Measurements from ENCODE around the gene HOXD4.

HOXD4 gene

GRCh38 chr2:176111846-176112374, 39.4 kb upstream of the HOXD4 start:
- Histone ChIP-seq H3K4me3 (no peak overlapping the region), H3K36me3 (no peaks in the 10 kb centered on the region), H3K4me1 (peaks cover 0 to 32% (median 25%) of the 10 kb centered on the region in 4 donors), H3K27me3 (peaks cover 12 to 99% of the 10 kb centered on the region in 2 donors), H3K9me3 (no peaks in the 10 kb centered on the region), H3K27ac (no peak overlapping the region)
- DNase-seq, result no peak
- intact Hi-C loops (cut with DNase I; ENCODE audit: low total_unique reads), result loop anchor here (10.0 kb wide), 1 partner anchor 1033 kb away; no protein-coding TSS in a partner anchor
- TF ChIP-seq CTCF (IDR thresholded peaks at IDR 0.05), result no peak

- intact Hi-C loops (cut with DNase I; ENCODE audit: low total_unique reads), result loop anchor here (10.0 kb wide), 1 partner anchor 1032 kb away; no protein-coding TSS in a partner anchor
- H3K9me3 ChIP-seq, result no peaks in the 10 kb centered on the region
- no peak for DNase-seq
- H3K4me1 ChIP-seq, result peaks cover 0 to 28% (median 20%) of the 10 kb centered on the region in 4 donors
- no peak overlapping the region for H3K4me3 ChIP-seq
- TF ChIP-seq CTCF (IDR thresholded peaks at IDR 0.05), result no peak
- no peaks in the 10 kb centered on the region for H3K36me3 ChIP-seq
- peaks cover 12 to 100% of the 10 kb centered on the region in 2 donors for H3K27me3 ChIP-seq
- no peak overlapping the region for H3K27ac ChIP-seq
Observed at GRCh38 chr2:176112375-176113302, 38.7 kb upstream of the HOXD4 start.

- Histone ChIP-seq H3K27me3 (peaks cover 10 to 100% of the 10 kb centered on the region in 2 donors), H3K27ac (no peak overlapping the region), H3K4me3 (no peak overlapping the region), H3K9me3 (no peaks in the 10 kb centered on the region), H3K36me3 (no peaks in the 10 kb centered on the region), H3K4me1 (peaks cover 0 to 11% (median 7%) of the 10 kb centered on the region in 4 donors)
- TF ChIP-seq CTCF (IDR thresholded peaks at IDR 0.05), result no peak
- no peak for DNase-seq
- intact Hi-C loops (cut with DNase I; ENCODE audit: low total_unique reads), result loop anchor here (10.0 kb wide), 1 partner anchor 1030 kb away; no protein-coding TSS in a partner anchor
Observed at GRCh38 chr2:176114120-176114929, 37.0 kb upstream of the HOXD4 start.

GRCh38 chr2:176114930-176115625, 36.3 kb upstream of the HOXD4 start:
- no peak overlapping the region for H3K27ac ChIP-seq
- no peak for TF ChIP-seq CTCF (IDR thresholded peaks at IDR 0.05)

More at GRCh38 chr2:176114930-176115625, 36.3 kb upstream of the HOXD4 start:
- intact Hi-C loops (cut with DNase I; ENCODE audit: low total_unique reads), result loop anchor here (10.0 kb wide), 1 partner anchor 1030 kb away; no protein-coding TSS in a partner anchor
- no peak for DNase-seq
- H3K9me3 ChIP-seq, result no peaks in the 10 kb centered on the region
- peaks cover 10 to 100% of the 10 kb centered on the region in 2 donors for H3K27me3 ChIP-seq
- no peaks in the 10 kb centered on the region for H3K36me3 ChIP-seq
- H3K4me3 ChIP-seq, result no peak overlapping the region
- peaks cover 0 to 11% (median 7%) of the 10 kb centered on the region in 4 donors for H3K4me1 ChIP-seq
